Measurements from ENCODE around the gene SNX10.
"Not testable (repeated sequence)": the region's sequence is repeated elsewhere in the genome, so short reads cannot be mapped to it uniquely, and the experiment has no call there.

Gene SNX10, protein sequence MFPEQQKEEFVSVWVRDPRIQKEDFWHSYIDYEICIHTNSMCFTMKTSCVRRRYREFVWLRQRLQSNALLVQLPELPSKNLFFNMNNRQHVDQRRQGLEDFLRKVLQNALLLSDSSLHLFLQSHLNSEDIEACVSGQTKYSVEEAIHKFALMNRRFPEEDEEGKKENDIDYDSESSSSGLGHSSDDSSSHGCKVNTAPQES

DNA sequence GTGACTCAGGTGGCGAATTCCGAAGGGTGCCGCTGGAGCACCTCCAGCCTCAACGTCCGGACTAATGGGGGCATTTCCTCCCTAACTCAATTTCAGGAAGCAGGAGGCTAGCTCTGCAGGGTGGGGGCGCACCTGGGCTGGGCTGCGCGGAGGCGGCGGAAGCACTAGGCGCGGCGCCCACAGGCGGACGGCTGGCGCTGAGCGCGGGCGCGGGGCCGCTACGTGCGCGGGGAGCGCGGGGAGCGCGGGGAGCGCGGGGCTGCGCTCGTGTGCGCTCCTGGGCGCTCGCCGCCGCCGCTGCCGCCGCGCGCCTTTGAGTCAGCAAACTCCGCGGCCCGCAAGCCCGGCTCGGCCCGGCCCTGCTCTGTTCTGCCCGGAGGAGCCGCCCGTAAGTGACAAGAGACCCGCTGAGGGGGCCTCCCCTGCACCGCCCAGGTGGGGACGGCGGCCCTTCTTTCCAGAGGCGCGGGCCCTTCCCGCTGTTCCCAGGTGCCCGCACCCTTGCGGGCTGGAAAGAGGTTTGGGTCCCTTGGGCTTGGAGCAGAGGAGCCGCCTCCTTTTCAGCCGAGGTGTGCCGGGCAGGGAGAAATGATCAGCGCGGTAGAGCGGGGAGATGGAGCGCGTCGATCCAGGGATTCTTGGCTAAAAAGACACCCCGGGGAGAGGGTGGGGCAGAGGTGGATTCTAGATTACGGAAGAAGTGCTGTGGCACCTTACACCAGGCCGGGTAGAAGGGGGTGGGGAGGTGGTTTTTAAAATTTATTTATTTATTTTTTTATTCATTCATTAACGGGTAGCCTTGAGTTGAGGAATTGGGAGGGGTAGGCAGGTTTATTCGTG lies at the start of gene SNX10:
Gene SNX10, plus strand, starts transcription at position 164 of the 840 bp plus-strand sequence. CDS start 54,581 bp downstream, outside the sequence.
- TF ChIP-seq, protein P1, sequence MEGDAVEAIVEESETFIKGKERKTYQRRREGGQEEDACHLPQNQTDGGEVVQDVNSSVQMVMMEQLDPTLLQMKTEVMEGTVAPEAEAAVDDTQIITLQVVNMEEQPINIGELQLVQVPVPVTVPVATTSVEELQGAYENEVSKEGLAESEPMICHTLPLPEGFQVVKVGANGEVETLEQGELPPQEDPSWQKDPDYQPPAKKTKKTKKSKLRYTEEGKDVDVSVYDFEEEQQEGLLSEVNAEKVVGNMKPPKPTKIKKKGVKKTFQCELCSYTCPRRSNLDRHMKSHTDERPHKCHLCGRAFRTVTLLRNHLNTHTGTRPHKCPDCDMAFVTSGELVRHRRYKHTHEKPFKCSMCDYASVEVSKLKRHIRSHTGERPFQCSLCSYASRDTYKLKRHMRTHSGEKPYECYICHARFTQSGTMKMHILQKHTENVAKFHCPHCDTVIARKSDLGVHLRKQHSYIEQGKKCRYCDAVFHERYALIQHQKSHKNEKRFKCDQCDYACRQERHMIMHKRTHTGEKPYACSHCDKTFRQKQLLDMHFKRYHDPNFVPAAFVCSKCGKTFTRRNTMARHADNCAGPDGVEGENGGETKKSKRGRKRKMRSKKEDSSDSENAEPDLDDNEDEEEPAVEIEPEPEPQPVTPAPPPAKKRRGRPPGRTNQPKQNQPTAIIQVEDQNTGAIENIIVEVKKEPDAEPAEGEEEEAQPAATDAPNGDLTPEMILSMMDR (conservative IDR thresholded peaks at IDR 0.05; ENCODE audit: control insufficient read depth, insufficient read depth, low read depth, low read length) = peak; percentile 3
- no peak for DNase-seq (ENCODE audit: low read depth)
- H3K4me3 ChIP-seq (ENCODE audit: control insufficient read depth, low read depth, low read length) = peak within 1 kb of the TSS; percentile 40

DNA sequence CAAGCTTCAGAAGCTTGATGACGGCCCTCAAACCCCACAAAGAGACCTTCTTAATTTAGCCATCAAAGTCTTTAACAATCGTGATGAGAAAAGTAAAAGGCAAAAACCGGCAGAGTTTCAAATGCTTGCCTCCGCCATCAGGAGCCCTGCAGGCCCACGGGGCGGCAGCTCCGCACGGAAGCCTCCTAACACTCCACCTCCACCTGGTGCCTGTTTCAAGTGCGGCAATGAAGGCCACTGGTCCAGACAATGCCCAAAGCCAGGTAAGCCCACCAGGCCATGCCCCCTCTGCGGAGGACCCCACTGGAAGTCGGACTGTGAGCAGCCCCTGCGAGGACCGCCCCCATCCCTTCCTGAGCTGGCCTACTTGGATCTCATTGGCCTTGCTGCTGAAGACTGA lies 46.5 kb upstream of the SNX10 start:
- no peak overlapping the region for H3K4me3 ChIP-seq (ENCODE audit: control insufficient read depth, low read depth, low read length)
- no peak for DNase-seq (ENCODE audit: low read depth)
- TF ChIP-seq, protein P1 (conservative IDR thresholded peaks at IDR 0.05; ENCODE audit: control insufficient read depth, insufficient read depth, low read depth, low read length) = no peak

DNA sequence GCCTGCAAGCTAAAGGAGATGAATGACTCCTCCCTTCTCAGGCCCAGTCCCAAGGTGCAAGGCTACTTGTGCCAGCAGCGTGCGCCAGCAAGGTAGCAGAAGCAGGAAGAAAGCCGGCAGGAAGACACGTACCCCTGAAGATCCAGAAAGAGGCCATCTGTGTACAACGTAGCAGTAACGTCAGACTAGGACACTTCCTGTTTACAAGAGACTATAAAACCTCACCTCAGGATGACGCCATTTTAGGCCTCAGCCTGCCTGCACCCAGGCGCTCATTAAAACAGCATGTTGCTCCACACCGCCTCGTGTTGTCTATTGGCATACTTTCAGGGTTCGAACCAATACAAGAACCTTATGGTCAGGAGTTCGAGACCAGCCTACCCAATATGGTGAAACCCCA lies 41.4 kb upstream of the SNX10 start:
- TF ChIP-seq, protein P1 (conservative IDR thresholded peaks at IDR 0.05; ENCODE audit: control insufficient read depth, insufficient read depth, low read depth, low read length) = no peak
- no peak for DNase-seq (ENCODE audit: low read depth)
- no peak overlapping the region for H3K4me3 ChIP-seq (ENCODE audit: control insufficient read depth, low read depth, low read length)

DNA sequence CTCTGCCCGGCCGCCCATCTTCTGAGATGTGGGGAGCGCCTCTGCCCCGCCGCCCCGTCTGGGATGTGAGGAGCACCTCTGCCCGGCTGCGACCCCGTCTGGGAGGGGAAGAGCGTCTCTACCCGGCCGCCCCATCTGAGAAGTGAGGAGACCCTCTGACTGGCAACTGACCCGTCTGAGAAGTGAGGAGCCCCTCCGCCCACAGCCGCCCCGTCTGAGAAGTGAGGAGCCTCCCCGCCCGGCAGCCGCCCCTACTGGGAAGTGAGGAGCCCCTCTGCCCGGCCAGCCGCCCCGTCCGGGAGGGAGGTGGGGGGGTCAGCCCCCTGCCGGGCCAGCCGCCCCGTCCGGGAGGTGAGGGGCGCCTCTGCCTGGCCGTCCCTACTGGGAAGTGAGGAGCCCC lies 29.8 kb upstream of the SNX10 start:
- not testable (repeated sequence) for H3K4me3 ChIP-seq (ENCODE audit: control insufficient read depth, low read depth, low read length); DNase-seq (ENCODE audit: low read depth)

DNA sequence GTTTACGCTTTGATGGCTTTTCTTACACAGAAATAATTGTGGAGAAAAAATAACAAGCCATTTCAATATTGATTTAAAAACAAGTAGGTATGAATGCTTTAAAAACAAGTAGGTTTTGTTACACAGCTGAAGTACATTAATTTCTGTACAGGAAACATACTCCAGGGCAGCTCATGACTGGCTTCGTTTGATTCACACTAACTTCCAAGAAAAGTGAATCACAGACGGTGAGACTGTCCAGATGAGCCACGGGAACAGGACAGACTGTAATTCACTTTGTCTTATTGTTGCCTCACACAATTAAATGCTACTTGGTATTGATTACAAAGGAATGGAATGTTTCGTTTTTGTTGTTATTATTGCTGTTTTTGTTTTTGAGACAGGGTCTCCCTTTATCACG lies 26.6 kb upstream of the SNX10 start:
- no peak overlapping the region for H3K4me3 ChIP-seq (ENCODE audit: control insufficient read depth, low read depth, low read length)
- peak; percentile 78 for DNase-seq (ENCODE audit: low read depth)
- TF ChIP-seq, protein P1 (conservative IDR thresholded peaks at IDR 0.05; ENCODE audit: control insufficient read depth, insufficient read depth, low read depth, low read length) = no peak

DNA sequence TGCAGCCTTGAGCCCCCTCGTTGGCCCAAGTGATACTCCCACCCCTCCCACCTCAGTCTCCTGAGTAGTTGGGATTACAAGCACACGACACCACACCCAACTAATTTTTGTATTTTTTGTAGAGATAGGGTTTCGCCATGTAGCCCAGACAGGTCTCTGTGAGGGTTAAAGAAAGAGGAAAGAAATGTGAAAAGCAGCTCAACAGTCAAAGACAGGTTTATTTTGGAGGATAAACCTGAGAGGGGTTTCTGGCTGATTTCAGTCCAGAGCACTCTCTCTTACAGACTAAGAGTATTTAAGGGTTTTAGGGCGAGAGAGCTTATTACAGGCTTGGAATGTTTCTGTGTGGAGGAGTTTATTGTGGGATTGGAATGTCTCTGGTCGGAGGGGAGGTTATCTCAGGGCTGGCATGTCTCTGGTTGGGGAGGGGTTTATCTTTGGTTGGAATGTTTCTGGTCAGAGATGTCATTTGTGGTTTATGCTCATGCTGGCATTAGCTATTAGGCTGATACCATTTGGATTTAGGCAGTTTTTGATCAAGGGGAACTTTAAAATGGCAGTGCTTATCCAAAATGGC lies 26.1 kb upstream of the SNX10 start:
- TF ChIP-seq, protein P1 (conservative IDR thresholded peaks at IDR 0.05; ENCODE audit: control insufficient read depth, insufficient read depth, low read depth, low read length) = no peak
- no peak overlapping the region for H3K4me3 ChIP-seq (ENCODE audit: control insufficient read depth, low read depth, low read length)
- no peak for DNase-seq (ENCODE audit: low read depth)

DNA sequence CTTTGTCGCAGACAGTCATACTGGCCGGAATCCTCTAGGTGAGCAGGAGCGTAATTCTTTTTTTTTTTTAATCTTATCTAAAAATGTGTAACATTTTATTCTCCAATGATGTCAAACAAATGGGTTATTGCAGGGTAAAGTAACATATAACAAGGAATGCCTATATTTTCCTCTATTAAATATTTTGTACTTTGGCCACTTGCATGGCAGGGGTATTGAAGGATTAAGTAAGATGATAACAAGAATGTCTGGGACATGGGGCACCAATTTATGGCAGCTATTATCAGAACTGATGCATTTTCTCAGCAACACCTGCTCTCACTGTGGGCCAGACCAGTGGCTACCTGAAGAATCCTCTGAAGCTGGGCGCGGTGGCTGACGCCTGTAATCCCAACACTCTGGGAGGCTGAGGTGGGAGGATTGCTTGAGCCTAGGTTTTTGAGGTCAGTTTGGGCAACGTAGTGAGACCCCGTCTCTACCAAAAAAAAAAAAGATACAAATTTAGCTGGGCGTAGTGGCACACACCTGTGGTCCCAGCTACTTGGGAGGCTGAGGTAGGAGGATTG lies 24.0 kb upstream of the SNX10 start:
- TF ChIP-seq, protein P1 (conservative IDR thresholded peaks at IDR 0.05; ENCODE audit: control insufficient read depth, insufficient read depth, low read depth, low read length) = no peak
- DNase-seq (ENCODE audit: low read depth) = no peak
- H3K4me3 ChIP-seq (ENCODE audit: control insufficient read depth, low read depth, low read length) = no peak overlapping the region
